HG02938 (cell line): ENCODE data around the gene NEDD4L.

ENCODE experiments used
- ATAC-seq: cut with Tn5 transposase; IDR thresholded peaks from one replicate; pipeline ENCODE4 v1.9.1; 2021; ENCODE audit warnings: mild to moderate bottlenecking, moderate library complexity; ENCODE audit not compliant: unreplicated experiment

NEDD4L gene

GRCh38 chr18:58229162-58229561 lies 185.1 kb downstream of the NEDD4L start:
- no peak for ATAC-seq

- ATAC-seq = peak; percentile 46
These were observed 186.6 kb downstream of the NEDD4L start for GRCh38 chr18:58230438-58231179.

- no peak for ATAC-seq
These were observed 187.9 kb downstream of the NEDD4L start for GRCh38 chr18:58231930-58232329.

GRCh38 chr18:58232668-58233067 lies 188.6 kb downstream of the NEDD4L start:
- no peak for ATAC-seq

GRCh38 chr18:58234359-58234741 lies 190.3 kb downstream of the NEDD4L start:
- ATAC-seq = no peak

- ATAC-seq = no peak
These were observed 191.0 kb downstream of the NEDD4L start for GRCh38 chr18:58235001-58235436.

GRCh38 chr18:58239879-58240278 lies 195.9 kb downstream of the NEDD4L start:
- no peak for ATAC-seq

GRCh38 chr18:58241026-58241679 lies 197.1 kb downstream of the NEDD4L start:
- ATAC-seq = no peak

GRCh38 chr18:58241877-58242276 lies 197.9 kb downstream of the NEDD4L start:
- no peak for ATAC-seq

- no peak for ATAC-seq
These were observed 198.4 kb downstream of the NEDD4L start for GRCh38 chr18:58242435-58242834.

GRCh38 chr18:58242968-58243367 lies 198.9 kb downstream of the NEDD4L start:
- no peak for ATAC-seq

GRCh38 chr18:58243401-58243800 lies 199.4 kb downstream of the NEDD4L start:
- no peak for ATAC-seq

GRCh38 chr18:58247363-58247834 lies 203.4 kb downstream of the NEDD4L start:
- ATAC-seq = no peak

- no peak for ATAC-seq
These were observed 205.7 kb downstream of the NEDD4L start for GRCh38 chr18:58249712-58250111.

- no peak for ATAC-seq
These were observed 207.4 kb downstream of the NEDD4L start for GRCh38 chr18:58251416-58251815.

- ATAC-seq = no peak
These were observed 208.1 kb downstream of the NEDD4L start for GRCh38 chr18:58252166-58252565.

GRCh38 chr18:58253318-58253717 lies 209.3 kb downstream of the NEDD4L start:
- no peak for ATAC-seq

GRCh38 chr18:58253871-58254270 lies 209.8 kb downstream of the NEDD4L start:
- no peak for ATAC-seq

GRCh38 chr18:58254873-58255511 lies 211.0 kb downstream of the NEDD4L start:
- ATAC-seq = no peak

- no peak for ATAC-seq
These were observed 211.8 kb downstream of the NEDD4L start for GRCh38 chr18:58255701-58256311.

- ATAC-seq = no peak
These were observed 212.5 kb downstream of the NEDD4L start for GRCh38 chr18:58256316-58257080.
